Measurements from ENCODE around the gene TECPR2. TPM values are rescaled to one million over a fixed set of nuclear protein-coding genes. Genes with fewer than 3 reads are reported as not detected.

The TECPR2 gene
- total and polyA plus RNA-seq, 10 of the 15 experiments (the other 5 are each of a cell fraction or from before 2014, with no cell fraction given): 0.15 to 10.0 (median 3.0) TPM

DNA sequence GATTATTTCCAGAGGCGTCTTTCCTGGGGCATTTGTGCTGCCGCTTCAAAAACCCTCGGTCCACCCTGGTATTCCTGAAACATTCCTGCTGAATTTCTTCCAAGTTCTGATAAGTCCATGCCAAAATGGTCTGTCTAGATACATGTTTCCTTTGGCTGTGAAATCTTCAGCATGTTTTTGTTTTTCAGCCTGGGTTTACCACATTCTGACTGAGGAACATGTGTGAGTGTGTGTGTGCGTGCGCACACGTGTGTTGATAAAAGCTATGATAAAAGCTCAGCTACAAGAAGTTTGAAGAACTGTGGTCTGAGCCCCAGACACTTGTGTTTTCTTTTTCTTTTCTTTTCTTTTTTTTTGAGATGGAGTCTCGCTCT, 124.5 kb downstream of the TECPR2 start:
- no peak overlapping the region for H3K9ac ChIP-seq (ENCODE audit: control insufficient read depth, insufficient read depth, low read length)
- no peaks in the 10 kb centered on the region for H3K36me3 ChIP-seq (ENCODE audit: control insufficient read depth in 2 of 2, insufficient read depth in 2 of 2, low read length in 1 of 2)
- H3K4me2 ChIP-seq (ENCODE audit: control insufficient read depth, insufficient read depth): no peak overlapping the region
- DNase-seq (ENCODE audit: low read depth, low spot score) (no peak), ATAC-seq (no peak), FAIRE-seq (no peak)
- H3K4me3 ChIP-seq: no peak overlapping the region
- CTCF ChIA-PET: no interaction called here
- H3K4me1 ChIP-seq (ENCODE audit: control insufficient read depth, insufficient read depth, low read length): no peaks in the 10 kb centered on the region
- no TSS peak for BruUV-seq (replicated peaks)
- H3K9me3 ChIP-seq (replicated peaks; ENCODE audit: control insufficient read depth, insufficient read depth, low read length): no peaks in the 10 kb centered on the region
- RAD21 ChIA-PET (ENCODE audit: unreplicated experiment): no interaction called here
- POLR2A ChIA-PET: no interaction called here
- H3K27ac ChIP-seq (ENCODE audit: control insufficient read depth, insufficient read depth): no peak overlapping the region
- in situ Hi-C loops (cut with MboI): no loop called here
- H2AFZ ChIP-seq (ENCODE audit: control insufficient read depth, low read depth, low read length): no peak overlapping the region
- SMC1A ChIA-PET (ENCODE audit: uncharacterized antibody, unreplicated experiment): no interaction called here
- 92% methylated on average over 7 of the region's 7 CpGs for WGBS (ENCODE audit: insufficient coverage, insufficient replicate concordance, low lambda C conversion rate, missing lambda C conversion rate)
- no peaks in the 10 kb centered on the region for H3K27me3 ChIP-seq (replicated peaks in 1 of 2; ENCODE audit: control insufficient read depth in 2 of 2, insufficient read depth in 2 of 2, low read length in 1 of 2)
- intact Hi-C loops (cut with micrococcal nuclease; ENCODE audit: unreplicated experiment): no loop called here
- H4K20me1 ChIP-seq (ENCODE audit: control insufficient read depth, insufficient read depth): no peaks in the 10 kb centered on the region
- H3K79me2 ChIP-seq (ENCODE audit: control insufficient read depth, insufficient read depth, low read length): no peaks in the 10 kb centered on the region
- TF ChIP-seq HDGF (IDR thresholded peaks at IDR 0.05) (no peak), IKZF2 (IDR thresholded peaks at IDR 0.05) (no peak), PAX5 (IDR thresholded peaks at IDR 0.05; ENCODE audit: borderline replicate concordance, low read depth, low read length) (no peak), HDAC2 (IDR thresholded peaks at IDR 0.05) (no peak), ASH2L (IDR thresholded peaks at IDR 0.05; ENCODE audit: borderline replicate concordance, low read depth) (no peak), TARDBP (IDR thresholded peaks at IDR 0.05; ENCODE audit: borderline replicate concordance) (no peak), CREB1 (IDR thresholded peaks at IDR 0.05; ENCODE audit: low read depth) (no peak), YY1 (IDR thresholded peaks at IDR 0.05; ENCODE audit: low read depth, low read length) (no peak), RB1 (IDR thresholded peaks at IDR 0.05; ENCODE audit: borderline replicate concordance) (no peak), SIN3A (IDR thresholded peaks at IDR 0.05; ENCODE audit: low read depth, low read length) (no peak), BHLHE40 (IDR thresholded peaks at IDR 0.05; ENCODE audit: borderline replicate concordance in 1 of 2, low read depth in 2 of 2, low read length in 1 of 2) (no peak), NRF1 (conservative IDR thresholded peaks at IDR 0.05; ENCODE audit: low read depth, low read length) (no peak), RELA (IDR thresholded peaks at IDR 0.05; ENCODE audit: borderline replicate concordance, partially characterized antibody) (no peak), ETV6 (conservative IDR thresholded peaks at IDR 0.05 in 1 of 2, IDR thresholded peaks at IDR 0.05 in 1 of 2; ENCODE audit: borderline replicate concordance in 1 of 2, low read depth in 1 of 2) (no peak), ELK1 (IDR thresholded peaks at IDR 0.05; ENCODE audit: low read depth, low read length) (no peak)
- TF ChIP-seq, protein P1, sequence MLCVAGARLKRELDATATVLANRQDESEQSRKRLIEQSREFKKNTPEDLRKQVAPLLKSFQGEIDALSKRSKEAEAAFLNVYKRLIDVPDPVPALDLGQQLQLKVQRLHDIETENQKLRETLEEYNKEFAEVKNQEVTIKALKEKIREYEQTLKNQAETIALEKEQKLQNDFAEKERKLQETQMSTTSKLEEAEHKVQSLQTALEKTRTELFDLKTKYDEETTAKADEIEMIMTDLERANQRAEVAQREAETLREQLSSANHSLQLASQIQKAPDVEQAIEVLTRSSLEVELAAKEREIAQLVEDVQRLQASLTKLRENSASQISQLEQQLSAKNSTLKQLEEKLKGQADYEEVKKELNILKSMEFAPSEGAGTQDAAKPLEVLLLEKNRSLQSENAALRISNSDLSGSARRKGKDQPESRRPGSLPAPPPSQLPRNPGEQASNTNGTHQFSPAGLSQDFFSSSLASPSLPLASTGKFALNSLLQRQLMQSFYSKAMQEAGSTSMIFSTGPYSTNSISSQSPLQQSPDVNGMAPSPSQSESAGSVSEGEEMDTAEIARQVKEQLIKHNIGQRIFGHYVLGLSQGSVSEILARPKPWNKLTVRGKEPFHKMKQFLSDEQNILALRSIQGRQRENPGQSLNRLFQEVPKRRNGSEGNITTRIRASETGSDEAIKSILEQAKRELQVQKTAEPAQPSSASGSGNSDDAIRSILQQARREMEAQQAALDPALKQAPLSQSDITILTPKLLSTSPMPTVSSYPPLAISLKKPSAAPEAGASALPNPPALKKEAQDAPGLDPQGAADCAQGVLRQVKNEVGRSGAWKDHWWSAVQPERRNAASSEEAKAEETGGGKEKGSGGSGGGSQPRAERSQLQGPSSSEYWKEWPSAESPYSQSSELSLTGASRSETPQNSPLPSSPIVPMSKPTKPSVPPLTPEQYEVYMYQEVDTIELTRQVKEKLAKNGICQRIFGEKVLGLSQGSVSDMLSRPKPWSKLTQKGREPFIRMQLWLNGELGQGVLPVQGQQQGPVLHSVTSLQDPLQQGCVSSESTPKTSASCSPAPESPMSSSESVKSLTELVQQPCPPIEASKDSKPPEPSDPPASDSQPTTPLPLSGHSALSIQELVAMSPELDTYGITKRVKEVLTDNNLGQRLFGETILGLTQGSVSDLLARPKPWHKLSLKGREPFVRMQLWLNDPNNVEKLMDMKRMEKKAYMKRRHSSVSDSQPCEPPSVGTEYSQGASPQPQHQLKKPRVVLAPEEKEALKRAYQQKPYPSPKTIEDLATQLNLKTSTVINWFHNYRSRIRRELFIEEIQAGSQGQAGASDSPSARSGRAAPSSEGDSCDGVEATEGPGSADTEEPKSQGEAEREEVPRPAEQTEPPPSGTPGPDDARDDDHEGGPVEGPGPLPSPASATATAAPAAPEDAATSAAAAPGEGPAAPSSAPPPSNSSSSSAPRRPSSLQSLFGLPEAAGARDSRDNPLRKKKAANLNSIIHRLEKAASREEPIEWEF (IDR thresholded peaks at IDR 0.05; ENCODE audit: insufficient replicate concordance, low read depth, low read length): no peak
- TF ChIP-seq, protein P2, sequence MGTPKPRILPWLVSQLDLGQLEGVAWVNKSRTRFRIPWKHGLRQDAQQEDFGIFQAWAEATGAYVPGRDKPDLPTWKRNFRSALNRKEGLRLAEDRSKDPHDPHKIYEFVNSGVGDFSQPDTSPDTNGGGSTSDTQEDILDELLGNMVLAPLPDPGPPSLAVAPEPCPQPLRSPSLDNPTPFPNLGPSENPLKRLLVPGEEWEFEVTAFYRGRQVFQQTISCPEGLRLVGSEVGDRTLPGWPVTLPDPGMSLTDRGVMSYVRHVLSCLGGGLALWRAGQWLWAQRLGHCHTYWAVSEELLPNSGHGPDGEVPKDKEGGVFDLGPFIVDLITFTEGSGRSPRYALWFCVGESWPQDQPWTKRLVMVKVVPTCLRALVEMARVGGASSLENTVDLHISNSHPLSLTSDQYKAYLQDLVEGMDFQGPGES (IDR thresholded peaks at IDR 0.05): no peak

All from GM12878 (cell line).